Measurements from ENCODE around the gene TTC23L. TPM values are rescaled to one million over a fixed set of nuclear protein-coding genes. Genes with fewer than 3 reads are reported as not detected.

Gene TTC23L
- total RNA-seq, 1 experiment from 2014 or later = 0.54 TPM

- Mint-ChIP-seq H3K9me3 (ENCODE audit: low read depth, unreplicated experiment) (peaks cover 6% of the 10 kb centered on the region), H3K4me3 (ENCODE audit: low read depth, unreplicated experiment) (no peak overlapping the region), H3K27me3 (ENCODE audit: unreplicated experiment) (no peaks in the 10 kb centered on the region), H3K27ac (ENCODE audit: unreplicated experiment) (no peak overlapping the region), H3K4me1 (ENCODE audit: low read depth, unreplicated experiment) (no peaks in the 10 kb centered on the region), H3K36me3 (ENCODE audit: insufficient read depth, unreplicated experiment) (no peaks in the 10 kb centered on the region)
- TF ChIP-seq CTCF (IDR thresholded peaks at IDR 0.05; ENCODE audit: unreplicated experiment) = no peak
- DNase-seq = no peak
- CTCF ChIA-PET = no interaction called here
- intact Hi-C loops (cut with micrococcal nuclease; ENCODE audit: unreplicated experiment) = no loop called here
- BruUV-seq (replicated peaks) = no TSS peak
Observed at GRCh38 chr5:34847552-34847951, 8.6 kb downstream of the TTC23L start.

GRCh38 chr5:34848230-34848629, 9.3 kb downstream of the TTC23L start:
- H3K36me3 Mint-ChIP-seq (ENCODE audit: insufficient read depth, unreplicated experiment) = no peaks in the 10 kb centered on the region
- peaks cover 6% of the 10 kb centered on the region for H3K9me3 Mint-ChIP-seq (ENCODE audit: low read depth, unreplicated experiment)
- no peak for TF ChIP-seq CTCF (IDR thresholded peaks at IDR 0.05; ENCODE audit: unreplicated experiment)
- no peak overlapping the region for H3K27ac Mint-ChIP-seq (ENCODE audit: unreplicated experiment)
- intact Hi-C loops (cut with micrococcal nuclease; ENCODE audit: unreplicated experiment) = no loop called here
- no TSS peak for BruUV-seq (replicated peaks)
- H3K27me3 Mint-ChIP-seq (ENCODE audit: unreplicated experiment) = no peaks in the 10 kb centered on the region
- no peak overlapping the region for H3K4me3 Mint-ChIP-seq (ENCODE audit: low read depth, unreplicated experiment)
- CTCF ChIA-PET = interaction anchor here (1.3 kb wide), 1 partner anchor 9 kb away, joined by 3 read pairs; the partner anchor contains the start of gene TTC23L
- DNase-seq = no peak
- H3K4me1 Mint-ChIP-seq (ENCODE audit: low read depth, unreplicated experiment) = no peaks in the 10 kb centered on the region

GRCh38 chr5:34849253-34849652, 10.3 kb downstream of the TTC23L start:
- intact Hi-C loops (cut with micrococcal nuclease; ENCODE audit: unreplicated experiment) = no loop called here
- Mint-ChIP-seq H3K36me3 (ENCODE audit: insufficient read depth, unreplicated experiment) (no peaks in the 10 kb centered on the region), H3K9me3 (ENCODE audit: low read depth, unreplicated experiment) (peaks cover 6% of the 10 kb centered on the region), H3K27ac (ENCODE audit: unreplicated experiment) (no peak overlapping the region), H3K27me3 (ENCODE audit: unreplicated experiment) (no peaks in the 10 kb centered on the region), H3K4me3 (ENCODE audit: low read depth, unreplicated experiment) (no peak overlapping the region), H3K4me1 (ENCODE audit: low read depth, unreplicated experiment) (no peaks in the 10 kb centered on the region)
- no peak for DNase-seq
- no TSS peak for BruUV-seq (replicated peaks)
- no peak for TF ChIP-seq CTCF (IDR thresholded peaks at IDR 0.05; ENCODE audit: unreplicated experiment)
- CTCF ChIA-PET = interaction anchor here (1.3 kb wide), 1 partner anchor 10 kb away, joined by 3 read pairs; the partner anchor contains the start of gene TTC23L

DNA sequence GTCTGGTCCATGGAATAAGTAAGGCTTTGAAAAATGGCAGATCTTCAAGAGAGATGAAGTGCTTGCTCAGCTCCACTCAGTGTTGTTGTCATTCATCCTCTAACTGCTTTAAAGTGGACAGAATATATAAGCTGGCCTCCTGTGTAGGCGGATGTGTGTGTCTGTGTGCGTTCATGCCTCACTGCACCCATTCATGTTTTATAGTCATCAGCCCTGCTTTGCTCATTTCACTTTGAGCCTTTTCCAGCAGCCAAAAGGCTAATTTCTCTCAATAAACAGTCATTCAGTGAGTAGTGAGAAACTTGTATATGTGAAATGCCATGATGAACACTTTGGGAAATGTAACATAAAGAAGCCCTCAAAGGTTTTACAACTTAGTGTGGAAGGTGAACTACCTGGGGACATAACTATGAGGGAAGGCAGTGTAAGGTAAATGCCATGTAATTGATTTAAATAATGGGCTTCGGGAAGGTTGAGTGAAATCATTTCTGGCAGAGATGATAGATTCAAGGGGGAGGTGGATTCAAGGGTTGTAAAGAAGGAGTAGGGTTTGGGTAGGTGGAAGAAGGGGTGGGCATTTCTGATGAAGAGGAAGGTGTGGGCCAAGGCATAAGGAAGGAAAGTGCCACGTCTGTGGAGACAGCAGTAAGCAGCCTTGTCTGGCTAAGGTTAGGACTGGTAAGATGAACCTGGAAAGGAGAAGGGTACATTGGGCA, 15.7 kb downstream of the TTC23L start:
- H3K36me3 Mint-ChIP-seq (ENCODE audit: insufficient read depth, unreplicated experiment) = no peaks in the 10 kb centered on the region
- H3K4me3 Mint-ChIP-seq (ENCODE audit: low read depth, unreplicated experiment) = no peak overlapping the region
- no peaks in the 10 kb centered on the region for H3K27me3 Mint-ChIP-seq (ENCODE audit: unreplicated experiment)
- H3K9me3 Mint-ChIP-seq (ENCODE audit: low read depth, unreplicated experiment) = peaks cover 3% of the 10 kb centered on the region
- TF ChIP-seq CTCF (IDR thresholded peaks at IDR 0.05; ENCODE audit: unreplicated experiment) = no peak
- intact Hi-C loops (cut with micrococcal nuclease; ENCODE audit: unreplicated experiment) = no loop called here
- no peak overlapping the region for H3K27ac Mint-ChIP-seq (ENCODE audit: unreplicated experiment)
- no peaks in the 10 kb centered on the region for H3K4me1 Mint-ChIP-seq (ENCODE audit: low read depth, unreplicated experiment)
- BruUV-seq (replicated peaks) = no TSS peak
- no peak for DNase-seq
- CTCF ChIA-PET = no interaction called here

All from Calu3 (cell line).